MM.1S (cell line): ENCODE data around the gene WDSUB1.

Experiments used
- DNase-seq: peaks from one replicate; pipeline ENCODE4 v3.0.0-alpha.2; 2015
- H2AFZ ChIP-seq: fragments of 300-600 bp; sonication (generic); 2 replicates; pipeline ENCODE4 v1.6.0; 2016; ENCODE audit warnings: antibody characterized with exemption, low read length
- H3F3A ChIP-seq: fragments of 300-600 bp; sonication (generic); 2 replicates; pipeline ENCODE4 v1.6.1; 2016; ENCODE audit warnings: mild to moderate bottlenecking, antibody characterized with exemption, low read length, moderate library complexity, mixed read lengths; ENCODE audit not compliant: insufficient read depth
- H3K27ac ChIP-seq: fragments of 300-600 bp; sonication (generic); 2 replicates; pipeline ENCODE4 v1.5.1; 2016; ENCODE audit warnings: mild to moderate bottlenecking, low read length
- H3K27me3 ChIP-seq: fragments of 300-600 bp; sonication (generic); replicated peaks from 2 replicates; pipeline ENCODE4 v1.6.0; 2016; ENCODE audit warnings: low read length; ENCODE audit not compliant: insufficient read depth
- H3K36me3 ChIP-seq: fragments of 300-600 bp; sonication (generic); replicated peaks from 2 replicates; pipeline ENCODE4 v1.6.1; 2016; ENCODE audit warnings: mild to moderate bottlenecking, low read length, mixed read lengths; ENCODE audit not compliant: insufficient read depth
- H3K4me1 ChIP-seq: fragments of 300-600 bp; sonication (generic); 2 replicates; pipeline ENCODE4 v1.6.1; 2016; ENCODE audit warnings: low read length, mixed read lengths
- H3K4me2 ChIP-seq: fragments of 300-600 bp; sonication (generic); 2 replicates; pipeline ENCODE4 v1.6.0; 2016; ENCODE audit warnings: low read depth, low read length
- H3K4me3 ChIP-seq: fragments of 300-600 bp; sonication (generic); 2 replicates; pipeline ENCODE4 v1.5.1; 2016; ENCODE audit warnings: low read length, mixed read lengths
- H3K79me2 ChIP-seq: fragments of 300-600 bp; sonication (generic); 2 replicates; pipeline ENCODE4 v1.6.1; 2016; ENCODE audit warnings: mixed run types, low read length, mixed read lengths
- H3K9ac ChIP-seq: fragments of 300-600 bp; sonication (generic); 2 replicates; pipeline ENCODE4 v1.6.1; 2016; ENCODE audit warnings: low read length, mixed read lengths
- H3K9me2 ChIP-seq: fragments of 300-600 bp; sonication (generic); replicated peaks from 2 replicates; pipeline ENCODE4 v1.6.1; 2016; ENCODE audit warnings: mild to moderate bottlenecking, low read length, mixed read lengths; ENCODE audit not compliant: insufficient read depth
- H3K9me3 ChIP-seq: fragments of 300-600 bp; sonication (generic); replicated peaks from 2 replicates; pipeline ENCODE4 v1.6.1; 2016; ENCODE audit warnings: mild to moderate bottlenecking, low read length, mixed read lengths; ENCODE audit not compliant: insufficient read depth
- H4K20me1 ChIP-seq: fragments of 300-600 bp; sonication (generic); 2 replicates; pipeline ENCODE4 v1.6.1; 2016; ENCODE audit warnings: mild to moderate bottlenecking, low read length, moderate library complexity, mixed read lengths; ENCODE audit not compliant: insufficient read depth
- EZH2 ChIP-seq: fragments of 300-600 bp; sonication (generic); optimal IDR thresholded peaks from 2 replicates; pipeline ENCODE3; 2017; ENCODE audit warnings: low read depth, mild to moderate bottlenecking, antibody characterized with exemption, low read length, mixed read lengths
- EZH2phosphoT487 ChIP-seq: fragments of 300-600 bp; sonication (generic); IDR thresholded peaks from 2 replicates; pipeline ENCODE4 v1.6.1; 2018; ENCODE audit warnings: antibody characterized with exemption, low read length
- TF ChIP-seq, protein P1 (sequence below): fragments of 300-600 bp; sonication (generic); IDR thresholded peaks from 2 replicates; pipeline ENCODE4 v1.5.1; 2016; ENCODE audit warnings: antibody characterized with exemption, low read length, mixed read lengths

WDSUB1 gene

DNA sequence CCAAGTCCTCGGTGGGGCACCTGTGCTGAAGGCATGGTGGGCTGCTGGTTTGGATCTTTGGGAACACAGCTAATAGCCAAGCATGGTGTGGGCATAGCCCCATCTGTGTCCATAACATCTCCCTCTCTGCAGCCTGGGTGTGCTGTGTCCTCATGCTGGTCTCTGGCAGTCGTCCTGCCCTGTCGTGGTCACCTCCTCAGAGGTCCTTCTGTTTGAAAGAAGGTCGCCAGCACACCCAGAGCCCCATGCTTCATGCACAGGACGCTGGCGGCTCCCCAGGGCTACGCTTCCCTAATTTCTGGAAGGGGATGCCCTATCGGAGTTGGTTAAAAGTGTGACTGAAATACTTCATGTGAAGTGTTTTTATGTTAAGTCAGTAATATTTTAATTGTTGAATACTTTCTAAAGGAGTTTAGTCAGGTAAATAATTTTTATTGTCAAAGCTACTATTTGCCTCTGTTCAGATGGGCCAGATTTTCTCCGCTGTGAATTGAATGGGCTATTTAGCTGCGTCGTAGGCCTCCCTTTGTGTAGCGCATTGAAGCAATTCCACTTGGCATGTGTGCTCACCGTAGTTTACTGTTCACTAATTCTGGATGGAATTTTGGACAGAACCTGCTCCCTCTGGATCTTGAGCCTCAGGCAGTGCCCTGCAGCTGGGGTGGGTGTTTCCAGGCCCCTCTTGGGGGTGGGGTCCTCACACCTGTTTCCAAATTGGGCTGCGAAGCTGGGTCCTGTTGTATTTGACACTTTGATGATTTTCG lies 81.9 kb downstream of the WDSUB1 start:
- Histone ChIP-seq H3K4me3 (no peak overlapping the region), H3F3A (no peaks in the 10 kb centered on the region), H3K4me2 (no peak overlapping the region), H4K20me1 (no peaks in the 10 kb centered on the region), H3K9me3 (no peaks in the 10 kb centered on the region), H2AFZ (no peak overlapping the region), H3K9ac (no peak overlapping the region), H3K9me2 (no peaks in the 10 kb centered on the region), H3K27me3 (no peaks in the 10 kb centered on the region), H3K79me2 (no peaks in the 10 kb centered on the region), H3K27ac (no peak overlapping the region), H3K36me3 (no peaks in the 10 kb centered on the region), H3K4me1 (peaks cover 11% of the 10 kb centered on the region)
- no peak for DNase-seq
- TF ChIP-seq EZH2, result no peak
- TF ChIP-seq, protein P1, sequence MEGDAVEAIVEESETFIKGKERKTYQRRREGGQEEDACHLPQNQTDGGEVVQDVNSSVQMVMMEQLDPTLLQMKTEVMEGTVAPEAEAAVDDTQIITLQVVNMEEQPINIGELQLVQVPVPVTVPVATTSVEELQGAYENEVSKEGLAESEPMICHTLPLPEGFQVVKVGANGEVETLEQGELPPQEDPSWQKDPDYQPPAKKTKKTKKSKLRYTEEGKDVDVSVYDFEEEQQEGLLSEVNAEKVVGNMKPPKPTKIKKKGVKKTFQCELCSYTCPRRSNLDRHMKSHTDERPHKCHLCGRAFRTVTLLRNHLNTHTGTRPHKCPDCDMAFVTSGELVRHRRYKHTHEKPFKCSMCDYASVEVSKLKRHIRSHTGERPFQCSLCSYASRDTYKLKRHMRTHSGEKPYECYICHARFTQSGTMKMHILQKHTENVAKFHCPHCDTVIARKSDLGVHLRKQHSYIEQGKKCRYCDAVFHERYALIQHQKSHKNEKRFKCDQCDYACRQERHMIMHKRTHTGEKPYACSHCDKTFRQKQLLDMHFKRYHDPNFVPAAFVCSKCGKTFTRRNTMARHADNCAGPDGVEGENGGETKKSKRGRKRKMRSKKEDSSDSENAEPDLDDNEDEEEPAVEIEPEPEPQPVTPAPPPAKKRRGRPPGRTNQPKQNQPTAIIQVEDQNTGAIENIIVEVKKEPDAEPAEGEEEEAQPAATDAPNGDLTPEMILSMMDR, result no peak
- TF ChIP-seq EZH2phosphoT487, result no peak

DNA sequence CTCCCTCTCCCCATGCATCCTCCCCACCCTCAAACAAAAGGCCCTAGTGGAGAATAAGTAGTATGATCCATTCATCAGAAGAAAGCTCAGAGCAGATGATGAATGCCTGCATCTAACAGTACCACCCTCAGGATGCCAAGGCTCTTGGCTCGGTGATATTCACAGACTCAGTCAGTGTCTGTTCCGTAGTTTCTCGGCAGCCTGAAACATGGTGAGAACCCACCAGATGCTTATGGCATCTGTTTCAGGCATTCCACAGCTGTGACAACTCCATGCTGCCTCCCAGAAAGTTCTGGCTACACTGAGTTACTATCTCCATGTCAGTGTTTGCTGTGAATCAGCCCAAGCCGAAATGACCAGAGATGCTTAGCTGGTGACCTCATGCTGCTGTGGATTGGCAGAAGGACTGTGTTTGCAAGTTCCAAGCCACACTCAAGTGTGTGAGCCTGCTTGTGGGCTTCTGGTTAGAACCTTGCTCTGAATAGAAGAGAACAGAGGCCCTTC lies 83.9 kb downstream of the WDSUB1 start:
- peaks cover 11% of the 10 kb centered on the region for H3K4me1 ChIP-seq
- no peak for TF ChIP-seq EZH2
- TF ChIP-seq EZH2phosphoT487, result no peak
- TF ChIP-seq, protein P1, result no peak
- H3K9me3 ChIP-seq, result no peaks in the 10 kb centered on the region
- no peaks in the 10 kb centered on the region for H3K27me3 ChIP-seq
- no peak overlapping the region for H3K27ac ChIP-seq
- H3K4me3 ChIP-seq, result no peak overlapping the region
- H3K9me2 ChIP-seq, result no peaks in the 10 kb centered on the region
- H3K36me3 ChIP-seq, result no peaks in the 10 kb centered on the region
- no peak overlapping the region for H3K4me2 ChIP-seq
- no peak for DNase-seq
- no peaks in the 10 kb centered on the region for H4K20me1 ChIP-seq
- H2AFZ ChIP-seq, result no peak overlapping the region
- no peaks in the 10 kb centered on the region for H3K79me2 ChIP-seq
- no peaks in the 10 kb centered on the region for H3F3A ChIP-seq
- H3K9ac ChIP-seq, result no peak overlapping the region

DNA sequence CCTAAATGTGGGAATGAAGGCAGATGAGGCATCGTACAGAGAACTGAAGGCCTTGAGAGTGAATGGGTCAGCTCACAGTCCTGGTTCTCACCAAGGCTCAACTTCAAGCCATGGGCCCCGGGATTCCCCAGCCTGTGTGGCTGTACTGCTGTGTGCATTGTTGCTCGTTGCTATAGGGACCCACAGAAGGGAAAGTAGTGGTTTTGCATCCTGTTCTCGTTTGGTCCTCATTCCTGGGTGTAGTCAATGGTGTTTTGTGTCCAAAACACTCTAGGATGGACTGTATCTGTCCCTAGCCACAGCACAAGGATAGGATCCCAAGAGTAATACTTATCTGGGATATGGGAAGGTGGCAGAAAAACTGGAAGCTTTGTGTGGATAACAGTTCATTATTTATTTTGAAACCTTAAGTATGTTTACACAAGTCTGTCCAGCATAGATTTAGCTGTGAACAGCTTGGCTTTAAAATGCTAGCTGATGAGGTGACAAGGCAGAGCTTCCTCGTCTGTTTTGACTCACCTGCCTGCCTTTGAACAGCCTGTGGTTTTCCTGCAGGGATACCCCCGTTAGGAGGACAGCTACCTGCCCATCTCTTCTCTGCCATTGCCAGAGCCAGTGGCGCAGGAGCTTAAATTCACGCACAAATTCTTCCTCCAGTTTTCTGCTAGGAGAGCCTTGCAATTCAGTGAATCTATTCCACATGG lies 85.0 kb downstream of the WDSUB1 start:
- H3K36me3 ChIP-seq, result no peaks in the 10 kb centered on the region
- no peaks in the 10 kb centered on the region for H3K27me3 ChIP-seq
- H3K9ac ChIP-seq, result no peak overlapping the region
- no peak overlapping the region for H3K4me3 ChIP-seq
- H3F3A ChIP-seq, result no peaks in the 10 kb centered on the region
- no peaks in the 10 kb centered on the region for H3K9me2 ChIP-seq
- H4K20me1 ChIP-seq, result no peaks in the 10 kb centered on the region
- H3K4me1 ChIP-seq, result peaks cover 11% of the 10 kb centered on the region
- DNase-seq, result peak; percentile 71
- H3K79me2 ChIP-seq, result no peaks in the 10 kb centered on the region
- no peak overlapping the region for H2AFZ ChIP-seq
- TF ChIP-seq EZH2phosphoT487 (no peak), EZH2 (no peak)
- TF ChIP-seq, protein P1, result no peak
- H3K4me2 ChIP-seq, result no peak overlapping the region
- H3K9me3 ChIP-seq, result no peaks in the 10 kb centered on the region
- H3K27ac ChIP-seq, result peak overlapping the region; percentile 11; the same call in 1 of the 2 replicates
